Stomach (tissue), 4 donors: ENCODE measurements around the gene ARL14EPL.

Source experiments
- CTCF ChIP-seq, 7 experiments: fragments of 450-650 bp in 4 of 7; fragments of 200-600 bp in 3 of 7; sonication (generic) in 3 of 7; IDR thresholded peaks; one replicate each; pipeline ENCODE4 v1.5.1; 2016 to 2019; ENCODE audit warnings: antibody characterized with exemption in 7 of 7, control low read depth in 2 of 7, mild to moderate bottlenecking in 1 of 7
- EP300 ChIP-seq: sonication (generic); formaldehyde crosslinking; IDR thresholded peaks from one replicate; pipeline ENCODE4 v1.6.1; 2017; ENCODE audit warnings: antibody characterized with exemption
- POLR2A ChIP-seq, 4 donors: fragments of 450-650 bp; IDR thresholded peaks; one replicate each; pipeline ENCODE4 v1.6.1; 2016; ENCODE audit warnings: antibody characterized with exemption in 4 of 4, control low read depth in 2 of 4, mild to moderate bottlenecking in 1 of 4, moderate library complexity in 1 of 4
- POLR2AphosphoS5 ChIP-seq, 3 donors: sonication (generic); formaldehyde crosslinking; IDR thresholded peaks; one replicate each; pipeline ENCODE4 v1.6.1; 2016; ENCODE audit warnings: antibody characterized with exemption in 3 of 3

- TF ChIP-seq CTCF (IDR thresholded peaks at IDR 0.05) (no peak), POLR2A (IDR thresholded peaks at IDR 0.05) (no peak), EP300 (no peak), POLR2AphosphoS5 (IDR thresholded peaks at IDR 0.05) (no peak)
These were observed 45.9 kb downstream of the ARL14EPL start for GRCh38 chr5:116078199-116078598.
